ENCODE measurements around the gene NOP9.

NOP9 gene

GRCh38 chr14:24280797-24281460 is 18.7 kb upstream of the NOP9 start:
- in situ Hi-C loops (cut with MboI; ENCODE audit: low sequenced_read_pairs) = no loop called here

- in situ Hi-C loops (cut with MboI; ENCODE audit: low sequenced_read_pairs) = no loop called here
These were observed 18.0 kb upstream of the NOP9 start for GRCh38 chr14:24281636-24282035.

GRCh38 chr14:24282736-24283135 is 16.9 kb upstream of the NOP9 start:
- in situ Hi-C loops (cut with MboI; ENCODE audit: low sequenced_read_pairs) = no loop called here

- in situ Hi-C loops (cut with MboI; ENCODE audit: low sequenced_read_pairs) = no loop called here
These were observed 15.7 kb upstream of the NOP9 start for GRCh38 chr14:24283796-24284460.

- in situ Hi-C loops (cut with MboI; ENCODE audit: low sequenced_read_pairs) = no loop called here
These were observed 15.1 kb upstream of the NOP9 start for GRCh38 chr14:24284501-24285035.

- in situ Hi-C loops (cut with MboI; ENCODE audit: low sequenced_read_pairs) = no loop called here
These were observed 14.3 kb upstream of the NOP9 start for GRCh38 chr14:24285351-24285750.

- in situ Hi-C loops (cut with MboI; ENCODE audit: low sequenced_read_pairs) = no loop called here
These were observed 12.7 kb upstream of the NOP9 start for GRCh38 chr14:24286996-24287395.

GRCh38 chr14:24289649-24290280 is 9.9 kb upstream of the NOP9 start:
- in situ Hi-C loops (cut with MboI; ENCODE audit: low sequenced_read_pairs) = no loop called here

- in situ Hi-C loops (cut with MboI; ENCODE audit: low sequenced_read_pairs) = no loop called here
These were observed 8.9 kb upstream of the NOP9 start for GRCh38 chr14:24290746-24291145.

- in situ Hi-C loops (cut with MboI; ENCODE audit: low sequenced_read_pairs) = no loop called here
These were observed 8.1 kb upstream of the NOP9 start for GRCh38 chr14:24291446-24292117.

GRCh38 chr14:24292118-24292807 is 7.4 kb upstream of the NOP9 start:
- in situ Hi-C loops (cut with MboI; ENCODE audit: low sequenced_read_pairs) = no loop called here

GRCh38 chr14:24293525-24293924 is 6.1 kb upstream of the NOP9 start:
- in situ Hi-C loops (cut with MboI; ENCODE audit: low sequenced_read_pairs) = no loop called here

- in situ Hi-C loops (cut with MboI; ENCODE audit: low sequenced_read_pairs) = no loop called here
These were observed 3.1 kb upstream of the NOP9 start for GRCh38 chr14:24296341-24297157.

- in situ Hi-C loops (cut with MboI; ENCODE audit: low sequenced_read_pairs) = no loop called here
These were observed 2.3 kb upstream of the NOP9 start for GRCh38 chr14:24297190-24297964.

GRCh38 chr14:24298892-24299254 is 777 bp upstream of the NOP9 start:
- in situ Hi-C loops (cut with MboI; ENCODE audit: low sequenced_read_pairs) = no loop called here

GRCh38 chr14:24300326-24300980 is 803 bp downstream of the NOP9 start:
- in situ Hi-C loops (cut with MboI; ENCODE audit: low sequenced_read_pairs) = no loop called here

GRCh38 chr14:24304019-24304387 is 4.4 kb downstream of the NOP9 start:
- in situ Hi-C loops (cut with MboI; ENCODE audit: low sequenced_read_pairs) = no loop called here

GRCh38 chr14:24307156-24307574 is 7.5 kb downstream of the NOP9 start:
- in situ Hi-C loops (cut with MboI; ENCODE audit: low sequenced_read_pairs) = no loop called here
